ENCODE measurements around the gene SAE1.

Gene SAE1

DNA sequence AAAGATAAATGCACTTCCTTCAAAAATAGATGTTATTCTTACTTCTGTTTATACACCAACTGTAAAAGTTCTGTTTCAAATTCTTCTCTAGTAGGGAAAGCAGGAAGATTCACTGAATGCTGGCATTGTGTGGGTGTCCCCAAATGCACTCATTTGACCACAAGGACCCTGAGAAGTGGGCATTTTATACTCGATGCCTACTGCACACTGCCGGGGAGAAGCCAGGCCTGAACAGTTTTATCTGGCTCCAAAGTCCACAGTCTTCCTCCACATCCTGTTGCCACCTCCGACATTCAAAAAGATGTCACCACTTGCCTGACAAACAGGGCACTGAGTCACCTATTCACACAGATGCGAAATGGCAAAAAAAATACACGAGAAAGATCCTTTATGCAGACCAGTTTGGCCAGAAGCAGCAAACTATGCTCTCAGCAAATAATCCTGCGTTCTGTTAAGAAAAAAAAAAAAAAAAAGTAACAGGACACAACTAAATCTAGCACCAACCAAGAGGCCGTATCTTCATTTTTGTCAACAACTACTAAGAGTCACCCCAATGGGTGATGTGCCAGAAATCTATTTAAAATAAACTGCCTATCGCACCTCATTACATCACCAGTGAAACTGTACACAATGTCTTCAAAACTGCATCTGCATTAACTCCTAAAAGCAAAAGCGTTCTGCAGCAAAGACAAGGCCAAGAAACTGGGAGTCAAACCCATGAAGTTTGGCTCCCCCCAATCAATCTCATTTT lies 23.3 kb upstream of the SAE1 start:
- DNase-seq = no peak

DNA sequence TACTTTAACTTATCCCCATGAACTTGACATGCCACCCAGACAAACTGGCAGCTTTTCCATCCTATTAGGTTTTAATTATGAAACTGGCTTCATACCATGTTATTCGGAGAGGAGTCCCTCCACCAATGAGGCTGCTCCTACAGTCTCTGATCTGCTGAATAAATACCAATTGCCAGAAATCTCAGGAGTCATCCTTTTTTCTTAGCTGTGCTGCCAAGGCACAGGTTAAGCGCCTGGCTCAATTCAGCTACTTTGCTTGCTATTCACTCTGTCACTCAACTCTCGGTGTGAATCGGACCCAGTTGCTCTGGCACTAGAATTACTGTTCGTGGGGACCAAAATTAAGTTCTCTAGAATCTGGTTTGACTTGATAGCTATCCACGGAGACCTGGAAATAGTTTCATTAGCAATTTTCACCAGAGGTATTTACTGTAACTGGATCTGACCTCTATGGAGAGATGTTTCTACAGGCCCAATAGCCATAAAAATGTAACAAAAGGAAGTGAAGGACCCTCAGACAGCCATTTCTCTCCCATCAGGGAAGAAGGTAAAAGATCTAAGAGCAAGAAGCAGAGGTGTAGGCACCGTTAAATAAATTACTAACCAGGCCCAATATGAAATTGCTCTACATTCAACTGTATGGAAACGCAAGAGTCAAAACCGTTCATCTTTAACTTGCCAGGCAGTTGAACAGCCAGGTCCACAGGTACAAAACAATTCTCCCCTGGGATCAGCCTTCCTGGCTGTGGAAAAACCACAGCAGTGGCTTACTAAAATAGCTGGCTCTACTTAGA lies 22.5 kb upstream of the SAE1 start:
- no peak for DNase-seq

DNA sequence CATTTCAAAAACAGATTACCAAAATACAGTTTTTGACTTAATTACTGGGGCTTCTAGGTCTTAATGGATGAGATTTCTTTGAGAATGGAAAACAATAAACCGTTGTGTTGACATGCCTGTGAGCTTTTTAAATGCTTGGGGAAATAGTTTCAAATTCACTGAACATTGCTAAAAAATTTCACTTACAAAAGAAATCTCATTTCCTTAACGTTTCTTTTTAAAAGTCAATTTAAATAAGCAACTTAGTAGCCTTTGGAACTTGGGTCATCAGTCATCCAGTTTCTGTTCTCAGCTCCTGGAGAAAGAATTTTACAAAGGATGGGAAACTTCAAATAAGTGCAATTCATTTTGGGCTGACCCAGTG lies 21.5 kb upstream of the SAE1 start:
- no peak for DNase-seq

DNA sequence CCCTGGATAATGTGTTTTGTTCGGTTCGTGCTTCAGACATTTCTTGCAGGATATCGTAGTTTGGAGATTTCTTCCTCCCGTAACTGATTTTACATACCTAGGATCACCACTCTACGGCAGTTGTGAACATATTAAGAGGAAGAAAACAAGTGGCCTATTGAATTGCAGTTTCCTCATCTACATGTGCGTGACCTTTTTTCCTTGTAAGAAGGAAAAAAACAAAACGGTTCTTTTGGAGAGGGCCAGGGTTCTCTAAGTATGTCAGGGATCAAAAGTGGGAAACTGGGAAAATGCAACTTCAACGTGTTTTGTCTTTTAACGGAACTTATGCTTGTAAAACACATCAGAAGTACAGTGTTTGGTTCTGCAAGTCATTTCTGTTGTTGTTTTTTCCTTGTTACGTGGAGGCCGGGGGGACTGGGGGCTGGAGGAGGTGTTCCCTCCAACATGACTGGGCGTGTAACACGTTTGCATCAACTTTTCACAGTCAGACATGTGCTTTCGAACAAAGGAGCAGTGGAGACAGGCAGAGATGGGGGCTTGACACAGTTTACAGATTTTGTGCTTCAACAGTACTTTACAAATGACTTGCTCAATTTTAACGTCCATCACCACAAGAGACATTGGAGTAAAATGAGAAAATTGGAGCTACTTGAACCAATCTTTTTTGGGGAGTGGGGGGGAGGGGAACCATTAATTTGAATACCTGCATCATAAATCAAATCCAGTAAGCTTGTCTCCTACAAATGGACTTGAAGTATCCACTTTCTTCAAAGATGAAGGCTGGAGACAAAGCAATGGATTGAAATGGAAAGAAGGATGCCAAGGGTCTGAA lies 20.9 kb upstream of the SAE1 start:
- DNase-seq = no peak

DNA sequence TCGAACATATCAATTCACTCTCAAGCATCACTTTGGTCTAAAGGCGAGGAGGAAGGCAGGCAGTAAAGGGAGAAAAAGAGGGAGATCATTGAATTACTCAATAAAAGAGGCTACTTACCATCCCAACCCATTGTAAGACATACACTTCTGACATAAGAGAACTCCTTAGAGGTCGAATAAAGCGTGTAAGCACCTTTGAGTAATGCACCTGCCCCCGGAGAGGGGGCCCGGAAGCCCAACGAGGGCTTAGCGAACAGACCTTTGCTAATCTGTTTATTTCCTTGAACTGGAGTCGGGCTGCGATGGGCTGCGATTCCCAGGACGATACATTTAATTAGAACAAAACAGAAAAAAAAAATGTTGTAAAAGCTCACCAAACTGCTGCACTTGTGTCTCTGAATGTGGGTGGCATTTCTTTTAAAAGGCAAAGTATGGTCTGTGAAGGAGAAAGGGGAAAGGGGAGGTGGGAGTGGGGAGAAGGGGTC lies 20.1 kb upstream of the SAE1 start:
- peak in 1 of 2 experiments; percentile 11 for DNase-seq

DNA sequence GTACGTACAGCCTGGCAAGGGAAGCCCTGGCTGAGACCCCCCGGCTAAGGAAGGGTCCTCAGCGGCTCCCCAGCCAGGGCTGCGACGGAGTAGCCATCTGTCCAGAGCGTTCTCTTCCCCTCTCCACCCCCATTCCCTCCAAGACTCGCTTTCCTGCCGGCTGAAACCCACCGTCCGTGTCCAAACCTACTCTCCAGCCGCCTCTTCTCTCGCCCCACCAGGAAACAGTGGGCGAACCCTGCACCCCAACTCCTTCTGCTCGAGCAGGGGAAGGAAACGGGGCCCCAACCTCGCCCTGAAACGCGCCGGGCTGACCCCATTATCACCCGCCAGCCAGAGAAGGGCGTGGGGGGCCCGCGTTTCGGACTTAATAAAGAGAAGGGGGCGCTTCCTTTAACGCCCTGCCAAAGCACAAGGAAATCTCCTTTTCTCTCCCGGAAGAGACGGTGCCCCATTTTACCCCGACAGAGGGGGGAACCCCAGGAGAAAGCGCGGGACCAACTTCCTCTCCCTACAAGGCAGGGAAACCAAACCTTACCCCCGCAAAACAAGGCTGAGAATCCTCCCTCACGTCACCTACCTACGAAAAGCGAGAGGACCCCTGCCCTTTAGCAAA lies 19.5 kb upstream of the SAE1 start:
- DNase-seq = peak in 1 of 2 experiments; percentile 25

DNA sequence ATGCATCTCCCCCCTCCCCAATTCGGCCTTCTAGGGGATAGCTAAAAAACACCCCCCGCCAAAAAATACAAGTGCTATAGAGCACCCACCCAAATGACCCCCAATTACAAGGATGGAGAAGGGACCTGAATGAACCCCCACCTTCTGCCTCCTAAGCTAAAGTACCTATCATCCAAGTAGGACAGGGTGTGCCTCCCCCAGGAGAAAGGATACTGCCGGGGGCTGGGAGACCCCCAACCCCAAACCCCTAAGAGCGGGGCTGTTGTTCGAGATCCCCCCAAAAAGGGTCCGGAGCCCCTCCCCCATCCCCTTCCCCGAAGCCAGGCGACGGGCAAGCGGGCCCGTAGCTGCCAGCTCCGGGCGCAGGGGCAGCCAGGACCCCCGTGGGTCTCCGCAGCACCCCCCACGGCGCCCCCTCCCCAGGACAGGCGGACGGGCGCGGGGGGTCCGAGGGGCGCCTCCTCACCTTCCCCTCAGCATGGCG lies 18.9 kb upstream of the SAE1 start:
- DNase-seq = no peak

DNA sequence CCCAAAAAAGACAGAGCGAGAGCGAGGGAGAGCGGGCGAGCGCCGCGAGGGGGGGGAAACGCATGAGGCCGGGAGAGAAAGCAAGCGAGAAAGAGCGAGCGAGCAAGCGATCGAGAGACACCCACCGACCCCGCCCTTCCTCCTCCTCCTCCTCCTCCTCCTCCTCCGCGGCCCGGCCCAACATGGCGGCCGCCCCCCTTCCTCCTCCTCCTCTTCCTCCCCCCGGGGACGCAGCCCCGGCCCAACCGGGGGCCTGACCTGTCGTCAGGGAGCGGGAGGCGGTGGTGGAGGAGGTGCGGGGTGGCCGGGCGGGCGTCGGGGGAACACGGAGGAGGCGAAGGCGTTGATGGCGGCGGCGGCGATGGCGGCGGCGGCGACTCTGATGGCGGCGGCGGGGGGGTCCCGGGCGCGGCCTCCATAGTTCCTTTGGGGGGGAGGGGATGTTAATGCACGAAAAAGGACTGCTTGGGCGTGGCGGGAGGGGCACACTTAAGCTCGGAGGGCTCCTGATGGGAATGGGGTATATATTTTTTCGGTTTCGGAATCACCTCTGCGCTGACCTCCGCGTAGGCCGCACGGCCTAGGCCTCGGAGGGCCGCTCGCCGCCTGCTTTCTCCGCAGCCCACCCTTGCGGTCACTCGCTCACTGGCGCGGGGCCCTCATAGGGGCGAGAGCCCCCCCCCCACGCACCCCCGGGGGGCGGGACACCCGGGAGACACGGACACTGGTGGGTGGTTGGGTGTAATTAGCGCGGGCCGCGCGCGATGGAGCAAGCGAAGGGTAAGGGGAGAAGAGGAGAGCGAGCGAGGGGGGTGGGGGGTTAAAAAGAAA lies 18.3 kb upstream of the SAE1 start:
- DNase-seq = peak; percentile 65 to 73

DNA sequence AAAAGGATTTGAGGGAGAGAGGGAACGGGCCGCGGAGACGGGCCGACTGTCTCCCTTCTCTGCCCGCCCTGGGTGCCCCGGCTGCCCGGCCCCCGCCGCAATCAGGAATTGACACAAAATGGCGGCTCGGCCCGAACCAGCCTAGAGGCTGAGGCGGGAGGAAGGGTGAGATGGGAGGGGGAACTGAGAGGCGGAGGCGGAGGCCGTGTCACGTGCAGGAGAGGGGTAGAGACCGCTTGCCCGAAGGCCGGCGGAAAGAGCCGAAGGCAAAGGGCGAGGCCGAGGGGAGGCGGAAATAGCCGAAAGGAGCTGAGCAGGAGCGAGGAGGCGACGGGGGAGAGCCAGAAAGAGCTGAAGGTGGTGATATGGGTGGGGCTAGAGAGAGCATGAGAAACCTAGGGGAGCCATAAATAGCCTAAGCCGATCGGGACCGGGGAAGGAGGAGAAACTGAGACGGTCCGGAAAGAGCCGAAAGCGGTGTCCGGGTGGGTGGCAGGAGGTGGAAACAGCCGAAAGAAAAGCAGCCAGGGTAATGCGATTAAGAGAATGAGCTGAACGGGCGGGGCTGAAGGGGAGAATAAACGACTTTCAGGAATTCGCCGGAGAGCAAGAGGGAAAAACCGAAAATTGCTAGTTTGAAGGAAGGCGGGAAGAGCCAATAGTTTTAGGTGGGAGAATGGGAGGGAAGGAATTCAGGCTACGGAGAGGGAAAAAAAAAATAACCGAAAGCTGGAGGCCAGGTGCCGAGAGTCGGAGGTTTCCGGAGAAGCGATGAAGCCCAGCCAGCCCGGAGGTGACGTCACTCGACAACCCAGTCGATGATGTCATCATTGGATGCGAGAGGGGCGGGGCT lies 17.4 kb upstream of the SAE1 start, which contains the start of gene ZC3H4:
Gene ZC3H4 (minus strand): TSS at position 780 of the 853 bp plus-strand sequence. CDS start 1,192 bp downstream, outside the sequence.
- peak; percentile 95 to 98 for DNase-seq

DNA sequence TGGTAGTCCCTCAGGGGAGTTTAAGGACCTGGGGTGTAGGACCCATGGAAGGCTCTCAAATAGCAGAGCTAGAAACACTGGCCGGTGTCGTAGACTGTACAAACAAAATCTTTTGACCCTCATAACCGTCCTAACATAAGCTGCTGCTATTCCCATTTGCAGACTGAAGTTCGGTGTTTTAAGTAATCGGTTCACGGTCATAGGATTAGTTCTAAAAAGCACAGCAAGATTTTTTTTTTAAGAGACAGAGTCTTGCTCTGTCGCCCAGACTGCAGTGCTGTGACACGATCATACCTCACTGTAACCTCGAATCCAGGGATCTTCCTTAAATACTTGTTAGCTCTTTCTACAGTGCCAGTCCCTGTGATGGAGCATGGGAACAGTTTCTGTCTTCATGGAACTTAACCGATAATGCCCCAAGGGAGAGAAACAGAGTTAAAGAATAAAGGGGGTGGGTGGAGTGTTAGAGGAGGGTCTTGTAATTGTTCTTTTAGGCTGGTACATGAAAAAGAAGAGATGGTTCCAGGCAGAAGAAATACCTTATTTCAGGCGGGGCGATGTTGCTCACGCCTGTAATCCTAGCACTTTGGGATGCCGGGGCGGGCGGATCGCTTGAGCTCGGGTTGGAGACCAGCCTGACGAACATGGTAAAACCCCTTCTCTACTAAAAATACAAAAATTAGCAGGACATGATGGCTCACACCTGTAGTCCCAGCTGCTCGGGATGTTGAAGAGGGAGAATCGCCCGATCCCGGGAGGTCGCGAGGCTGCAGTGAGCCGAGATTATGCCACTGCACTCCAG lies 16.6 kb upstream of the SAE1 start:
- DNase-seq = peak in 1 of 2 experiments; percentile 64

DNA sequence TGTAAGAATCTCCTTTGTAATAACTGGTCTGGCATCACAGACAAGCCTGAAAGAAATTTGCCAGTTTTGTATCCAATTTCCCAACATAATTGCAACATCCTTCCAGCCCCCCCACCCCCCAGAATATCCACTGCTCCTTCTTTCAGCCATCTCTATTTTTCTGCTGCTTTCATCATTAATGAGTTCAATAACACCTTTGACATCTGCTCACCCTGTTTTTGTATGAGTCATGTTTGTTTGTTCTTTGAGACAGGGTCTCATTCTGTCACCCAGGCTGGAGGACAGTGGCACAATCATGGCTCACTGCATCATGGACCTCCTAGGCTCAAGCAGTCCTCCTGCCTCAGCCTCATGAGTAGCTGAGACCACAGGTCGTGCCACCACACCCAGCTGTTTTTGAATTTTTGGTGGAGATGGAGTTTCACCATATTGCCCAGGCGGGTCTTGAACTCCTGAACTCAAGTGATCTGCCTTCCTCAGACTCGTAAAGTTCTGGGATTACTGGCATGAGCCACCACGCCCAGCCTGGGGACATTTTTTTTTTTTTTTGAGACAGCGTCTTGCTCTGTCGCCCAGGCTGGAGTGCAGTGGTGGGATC lies 10.1 kb upstream of the SAE1 start:
- DNase-seq = no peak

DNA sequence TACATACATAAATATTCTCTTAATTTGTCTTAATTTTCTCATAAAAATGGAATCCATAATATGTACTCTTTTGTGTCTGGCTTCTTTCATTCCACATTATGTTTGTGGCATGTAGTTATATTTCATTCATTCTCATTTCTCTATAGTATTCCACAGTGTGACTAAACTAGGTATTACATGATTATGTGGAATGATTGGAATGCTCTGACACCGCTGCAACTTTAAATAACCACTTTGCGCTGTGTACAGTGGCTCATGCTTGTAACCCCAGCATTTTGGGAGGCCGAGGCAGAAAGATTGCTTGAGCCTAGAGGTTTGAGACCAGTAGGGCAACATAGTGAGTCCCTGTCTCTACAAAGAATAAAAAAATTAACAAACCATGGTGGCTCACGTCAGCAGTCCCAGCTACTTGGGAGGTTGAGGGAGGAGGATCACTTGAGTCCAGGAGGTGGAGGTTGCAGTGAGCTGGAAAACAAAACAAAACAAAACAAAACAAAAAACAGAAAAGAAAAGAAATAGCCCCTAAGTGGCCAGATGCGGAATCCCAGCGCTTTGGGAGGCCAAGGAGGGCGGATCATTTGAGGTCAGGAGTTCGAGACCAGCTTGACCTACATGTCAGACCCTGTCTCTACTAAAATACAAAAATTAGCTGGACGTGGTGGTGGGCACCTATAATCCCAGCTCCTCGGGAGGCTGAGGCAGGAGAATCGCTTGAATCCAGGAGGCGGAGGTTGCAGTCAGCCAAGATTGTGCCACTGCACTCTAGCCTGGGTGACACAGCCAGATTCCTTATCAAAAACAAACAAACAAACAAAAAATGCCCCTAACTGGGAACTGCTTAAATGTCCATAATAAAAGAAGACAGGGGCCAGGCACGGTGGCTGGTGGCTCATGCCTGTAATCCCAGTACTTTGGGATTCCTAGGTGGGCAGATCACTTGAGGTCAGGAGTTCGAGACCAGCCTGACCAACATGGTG lies 8.0 kb upstream of the SAE1 start:
- no peak for DNase-seq

DNA sequence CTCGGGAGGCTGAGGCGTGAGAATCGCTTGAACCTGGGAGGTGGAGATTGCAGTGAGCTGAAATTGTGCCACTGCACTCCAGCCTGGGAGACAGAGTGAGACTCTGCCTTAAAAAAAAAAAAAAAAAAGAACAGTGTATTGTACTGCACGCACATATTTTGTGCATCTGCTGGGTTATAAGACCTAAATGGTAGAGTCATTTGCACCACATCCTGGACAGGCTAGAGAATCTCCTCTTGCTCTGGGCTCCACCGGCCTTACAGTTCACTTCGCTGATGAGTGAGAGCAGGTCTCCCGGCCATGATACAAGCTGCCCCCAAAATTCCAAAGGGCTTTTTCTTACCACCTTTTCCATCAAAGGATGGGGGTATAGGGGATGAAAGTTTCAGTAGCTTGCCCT lies 7.2 kb upstream of the SAE1 start:
- DNase-seq = no peak

DNA sequence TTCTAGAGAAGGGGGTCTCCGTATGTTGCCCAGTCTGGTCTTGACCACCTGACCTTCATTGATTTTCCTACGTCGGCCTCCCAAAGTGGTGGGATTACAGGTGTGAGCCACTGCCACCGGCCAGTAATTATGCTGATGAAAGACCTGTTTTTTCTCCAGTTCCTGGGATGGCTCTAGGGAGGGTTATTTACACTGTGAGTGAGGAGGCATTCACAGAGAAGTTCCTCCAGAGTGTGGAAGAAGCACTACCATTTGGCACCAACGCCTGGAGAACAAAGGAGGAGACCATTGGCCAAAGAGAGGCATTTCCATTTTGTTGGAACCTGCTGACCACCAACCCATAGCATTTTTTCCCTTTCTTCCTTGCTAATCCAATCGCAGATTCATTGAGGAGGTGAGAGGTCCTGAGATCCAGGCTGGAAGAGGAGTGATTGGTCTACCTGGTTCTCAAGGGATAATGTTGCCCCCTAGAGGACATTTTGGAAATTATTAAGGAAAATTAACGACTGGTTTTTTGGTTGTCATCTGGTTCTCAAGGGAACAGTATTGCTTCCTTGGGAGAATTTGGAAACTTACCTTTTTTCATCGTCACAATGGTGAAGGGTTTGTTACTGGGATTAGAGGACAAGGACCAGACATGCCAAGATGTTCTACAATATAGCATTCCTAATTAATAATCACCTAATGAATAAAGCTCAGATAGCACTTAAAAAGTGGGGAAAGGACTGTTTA lies 5.5 kb upstream of the SAE1 start:
- DNase-seq = peak; percentile 65 to 81

DNA sequence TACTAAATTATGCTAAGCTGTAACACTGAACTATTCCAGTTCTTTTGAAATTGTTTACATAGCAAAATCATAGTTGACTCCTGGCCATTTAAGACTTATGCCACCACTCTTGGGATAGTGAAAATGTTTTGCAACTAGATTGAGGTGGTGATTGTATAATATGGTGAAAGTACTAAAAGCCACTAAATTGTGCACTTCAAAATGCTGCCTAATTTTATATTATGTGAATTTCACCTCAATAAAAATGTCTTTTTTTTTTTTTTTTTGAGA lies 5.0 kb upstream of the SAE1 start:
- no peak for DNase-seq

DNA sequence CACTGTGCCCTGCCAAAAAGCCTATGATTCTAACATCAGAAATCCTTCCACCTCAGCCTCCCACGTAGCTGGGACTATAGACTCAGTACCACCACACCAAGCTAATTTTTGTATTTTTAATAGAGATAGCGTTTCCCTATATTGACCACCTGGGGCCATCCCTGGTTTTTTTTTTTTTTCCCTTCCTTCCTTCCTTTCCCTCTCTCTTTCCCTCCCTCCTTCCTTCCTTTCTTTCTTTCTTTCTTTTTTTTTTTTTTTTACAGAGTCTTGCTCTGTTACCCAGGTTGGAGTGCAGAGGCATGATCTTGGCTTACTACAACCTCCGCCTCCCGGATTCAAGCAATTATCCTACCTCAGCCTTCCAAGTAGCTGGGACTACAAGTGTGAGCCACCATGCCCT lies 1.1 kb upstream of the SAE1 start:
- no peak for DNase-seq

DNA sequence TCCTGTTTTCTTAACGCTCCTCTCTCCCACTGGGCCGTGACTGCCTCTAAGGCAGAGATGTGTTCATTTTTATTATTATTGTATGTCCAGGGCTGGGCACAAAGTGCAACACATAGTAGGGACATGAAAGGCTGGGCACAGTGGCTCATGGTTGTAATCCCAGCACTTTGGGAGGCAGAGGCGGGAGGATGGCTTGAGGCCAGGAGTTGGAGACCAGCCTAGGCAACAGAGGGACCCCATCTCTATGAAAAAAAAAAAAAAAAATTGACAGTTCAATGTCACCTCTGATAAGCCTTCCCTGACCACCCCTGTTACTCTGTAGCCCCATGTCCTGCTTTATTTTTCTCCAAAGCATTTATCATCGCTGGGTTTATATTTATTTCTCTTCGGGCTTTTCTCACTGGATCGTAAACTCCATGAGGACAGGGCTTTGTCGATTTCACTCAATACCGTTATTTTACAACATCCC lies 481 bp upstream of the SAE1 start:
- DNase-seq = no peak

Data from NCI-H524 (cell line).